Right lobe of liver (tissue), 6 donors: ENCODE data around the gene RCL1. TPM values are rescaled to one million over a fixed set of nuclear protein-coding genes. Genes with fewer than 3 reads are reported as not detected.

Experiments used
- ATAC-seq, 4 donors: fragments of 200-7000 bp; cut with Tn5 transposase; one replicate each; pipeline ENCODE4 v1.9.1; 2020; ENCODE audit warnings: mild to moderate bottlenecking in 4 of 4, moderate library complexity in 4 of 4
- DNase-seq, 3 donors: peaks; one replicate each; pipeline ENCODE4 v3.0.0-alpha.2; 2020
- H3K27ac ChIP-seq, 3 donors: fragments of 200-600 bp; one replicate each; pipeline ENCODE4 v1.8.0; 2022
- H3K27me3 ChIP-seq, 2 donors: fragments of 200-600 bp; one replicate each; pipeline ENCODE4 v1.8.0; 2022
- H3K36me3 ChIP-seq, 4 donors: fragments of 200-600 bp; sonication (generic) in 1 of 4; one replicate each; pipeline versions ENCODE4 v1.5.1 to v1.8.0; 2017 to 2022; ENCODE audit warnings: control low read depth in 1 of 4
- H3K4me1 ChIP-seq, 4 donors: fragments of 200-600 bp; sonication (generic) in 1 of 4; one replicate each; pipeline versions ENCODE4 v1.5.1 to v1.8.0; 2017 to 2022; ENCODE audit warnings: control low read depth in 1 of 4
- H3K4me3 ChIP-seq, 3 donors: fragments of 200-600 bp; one replicate each; pipeline ENCODE4 v1.8.0; 2022
- H3K9me3 ChIP-seq, 4 donors: fragments of 200-600 bp; sonication (generic) in 1 of 4; one replicate each; pipeline versions ENCODE4 v1.5.1 to v1.8.0; 2017 to 2022; ENCODE audit warnings: control low read depth in 1 of 4
- POLR2A ChIP-seq: fragments of 450-650 bp; IDR thresholded peaks from one replicate; pipeline ENCODE4 v1.6.1; 2017; ENCODE audit warnings: antibody characterized with exemption, mild to moderate bottlenecking
- WGBS: methylation state at CpG from one replicate; pipeline ENCODE4 v1.1.6; 2018; ENCODE audit warnings: low coverage, low lambda C conversion rate; ENCODE audit not compliant: insufficient coverage; ENCODE audit errors: missing lambda C conversion rate; 5-methylcytosine and 5-hydroxymethylcytosine counted together
- intact Hi-C, 2 donors: fragments of 100-400 bp; cut with DNase I; formaldehyde crosslinking; loops; one replicate each; pipeline versions ENCODE4 v1.11.2 to v1.14.1; 2022
- total RNA-seq, 6 experiments: library from RNA; depleted of rRNA in 2 of 6; stranded (reverse); fragments of >200 nt in 2 of 6; fragmentation: NEBNext Ultra II Directional in 3 of 6; extraction: Animal tissue kit (Norgen Biotek cat#: 25700) in 3 of 6; gene quantifications; one replicate each; pipeline versions ENCODE4 v1.1.0 to v1.2.4, GENCODE V29; 2016 to 2023
- TF ChIP-seq, protein P1 (sequence below), 4 donors: fragments of 200-600 bp in 3 of 4; fragments of 450-650 bp in 1 of 4; IDR thresholded peaks; one replicate each; pipeline versions ENCODE4 v1.5.1 to v1.8.0; 2016 to 2022; ENCODE audit warnings: antibody characterized with exemption in 4 of 4, mild to moderate bottlenecking in 2 of 4
- donor health status: DM: no; HTN: yes; CAD: no.
- donor health status: DM: no; HTN: no; CAD: no.
- donor health status: DM: no; HTN: no; CAD: no.
- donor health status: DM: no; HTN: yes; CAD: no.
- donor health status: DM: no; HTN: yes; CAD: no.

The RCL1 gene
- total RNA-seq, 6 experiments from 2014 or later, result 20.2 to 108 (median 63.4) TPM

DNA sequence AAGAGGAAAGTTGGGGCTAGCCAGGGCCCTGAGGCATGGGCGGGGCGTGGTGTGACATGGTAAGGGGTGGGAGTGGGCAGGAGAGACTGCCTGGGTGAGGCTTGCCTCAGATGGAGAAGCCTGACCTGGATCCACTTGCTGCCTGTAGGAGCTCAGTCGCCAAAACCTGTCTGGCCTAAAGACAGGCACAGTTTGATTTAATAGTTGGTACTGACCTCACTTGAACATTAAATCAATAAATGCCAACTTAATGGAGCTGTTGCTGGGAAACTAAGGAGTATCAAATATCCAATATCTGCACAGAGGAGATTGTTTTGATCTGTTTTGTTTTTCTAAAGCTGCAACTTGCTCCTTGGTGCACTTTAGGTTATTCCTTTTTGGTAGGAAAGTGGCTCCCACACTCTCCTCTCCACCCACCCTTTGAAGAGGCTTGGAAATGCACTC, 86.4 kb downstream of the RCL1 start:
- Histone ChIP-seq H3K4me1 (no peaks in the 10 kb centered on the region), H3K27ac (no peak overlapping the region), H3K36me3 (no peaks in the 10 kb centered on the region), H3K4me3 (no peak overlapping the region), H3K27me3 (no peaks in the 10 kb centered on the region), H3K9me3 (no peaks in the 10 kb centered on the region)
- no peak for ATAC-seq
- no peak for TF ChIP-seq POLR2A
- TF ChIP-seq, protein P1, sequence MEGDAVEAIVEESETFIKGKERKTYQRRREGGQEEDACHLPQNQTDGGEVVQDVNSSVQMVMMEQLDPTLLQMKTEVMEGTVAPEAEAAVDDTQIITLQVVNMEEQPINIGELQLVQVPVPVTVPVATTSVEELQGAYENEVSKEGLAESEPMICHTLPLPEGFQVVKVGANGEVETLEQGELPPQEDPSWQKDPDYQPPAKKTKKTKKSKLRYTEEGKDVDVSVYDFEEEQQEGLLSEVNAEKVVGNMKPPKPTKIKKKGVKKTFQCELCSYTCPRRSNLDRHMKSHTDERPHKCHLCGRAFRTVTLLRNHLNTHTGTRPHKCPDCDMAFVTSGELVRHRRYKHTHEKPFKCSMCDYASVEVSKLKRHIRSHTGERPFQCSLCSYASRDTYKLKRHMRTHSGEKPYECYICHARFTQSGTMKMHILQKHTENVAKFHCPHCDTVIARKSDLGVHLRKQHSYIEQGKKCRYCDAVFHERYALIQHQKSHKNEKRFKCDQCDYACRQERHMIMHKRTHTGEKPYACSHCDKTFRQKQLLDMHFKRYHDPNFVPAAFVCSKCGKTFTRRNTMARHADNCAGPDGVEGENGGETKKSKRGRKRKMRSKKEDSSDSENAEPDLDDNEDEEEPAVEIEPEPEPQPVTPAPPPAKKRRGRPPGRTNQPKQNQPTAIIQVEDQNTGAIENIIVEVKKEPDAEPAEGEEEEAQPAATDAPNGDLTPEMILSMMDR (IDR thresholded peaks at IDR 0.05), result no peak
- no CpG with 5 or more reads among the region's 3 CpGs for WGBS
- intact Hi-C loops, result no loop called here
- DNase-seq, result no peak

DNA sequence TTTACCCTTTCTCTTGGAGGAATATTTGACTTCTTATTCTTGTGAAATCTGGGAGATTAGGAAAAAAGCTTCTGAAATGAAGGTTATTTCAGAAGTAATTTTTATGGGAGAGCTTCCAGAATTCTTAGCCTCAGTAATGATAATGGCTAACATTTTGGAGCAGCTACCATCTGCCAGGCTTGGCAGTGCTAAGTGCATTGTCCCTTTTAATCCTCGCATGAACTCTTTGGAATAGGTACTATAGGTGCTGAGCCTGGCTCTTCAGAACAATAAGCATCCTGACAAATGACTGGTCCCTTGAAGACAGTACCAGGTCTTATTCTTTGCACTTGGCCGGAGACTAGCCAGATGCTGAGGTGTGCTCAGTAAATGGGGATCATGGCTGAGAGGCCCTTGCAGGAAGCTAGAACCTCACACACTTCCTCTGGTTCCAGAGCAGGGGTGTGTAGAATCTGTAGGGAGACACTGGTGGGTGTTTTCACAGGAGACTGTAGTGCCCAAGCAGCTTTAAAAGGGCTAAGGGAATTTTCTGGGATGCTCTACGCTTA, 90.7 kb downstream of the RCL1 start:
- Histone ChIP-seq H3K27ac (no peak overlapping the region), H3K4me1 (no peaks in the 10 kb centered on the region), H3K4me3 (no peak overlapping the region), H3K9me3 (no peaks in the 10 kb centered on the region), H3K27me3 (no peaks in the 10 kb centered on the region), H3K36me3 (no peaks in the 10 kb centered on the region)
- TF ChIP-seq, protein P1 (IDR thresholded peaks at IDR 0.05), result no peak
- no peak for TF ChIP-seq POLR2A
- no peak for DNase-seq
- WGBS, result 100% methylated on average over 2 of the region's 3 CpGs
- intact Hi-C loops, result no loop called here
- ATAC-seq, result no peak

DNA sequence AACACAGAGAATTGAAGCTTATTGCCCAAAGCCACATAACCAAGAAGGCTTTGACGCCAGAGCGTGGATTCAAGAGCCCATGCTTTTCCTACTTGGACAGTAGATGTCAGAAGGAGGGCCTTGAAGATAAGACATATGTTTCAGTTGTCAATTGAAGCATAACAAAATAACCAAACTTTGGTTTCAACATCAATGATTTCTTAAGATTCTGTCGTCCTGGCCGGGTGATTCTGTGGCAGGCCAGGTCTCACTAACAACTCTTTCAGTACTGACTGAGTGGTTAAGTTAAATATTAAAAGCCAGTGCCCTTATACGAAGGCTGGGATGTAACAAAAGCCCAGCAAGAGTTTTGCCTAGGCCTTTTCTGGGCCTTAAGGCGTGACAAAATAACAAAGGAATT, 94.0 kb downstream of the RCL1 start:
- H3K27me3 ChIP-seq, result no peaks in the 10 kb centered on the region
- H3K36me3 ChIP-seq, result no peaks in the 10 kb centered on the region
- H3K27ac ChIP-seq, result no peak overlapping the region
- DNase-seq (no peak), ATAC-seq (no peak)
- TF ChIP-seq, protein P1 (IDR thresholded peaks at IDR 0.05), result no peak
- no peak for TF ChIP-seq POLR2A
- WGBS, result 50% methylated on average over 6 of the region's 6 CpGs
- H3K4me3 ChIP-seq, result no peak overlapping the region
- no peaks in the 10 kb centered on the region for H3K9me3 ChIP-seq
- H3K4me1 ChIP-seq, result no peaks in the 10 kb centered on the region
- intact Hi-C loops, result no loop called here

DNA sequence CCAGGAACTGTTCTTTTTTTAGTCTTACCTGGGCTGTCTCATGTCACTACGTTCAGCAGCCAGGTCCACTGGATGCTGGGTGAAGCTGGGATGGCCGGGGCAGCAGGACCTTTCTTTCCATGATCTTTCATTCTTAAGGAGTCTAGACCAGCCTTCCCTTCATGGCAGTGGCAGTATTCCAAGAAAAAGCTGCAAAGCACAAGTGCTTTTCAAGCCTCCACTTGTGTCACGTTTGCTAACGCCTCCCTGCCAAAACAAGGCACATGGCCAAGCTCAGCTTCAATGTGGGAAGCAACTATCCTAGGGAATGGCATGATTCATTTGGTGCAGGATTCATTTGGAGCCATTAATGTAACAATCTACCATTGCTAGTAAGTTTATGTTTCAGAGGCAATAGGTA, 94.8 kb downstream of the RCL1 start:
- WGBS, result 30% methylated on average over 4 of the region's 4 CpGs
- Histone ChIP-seq H3K27ac (no peak overlapping the region), H3K4me1 (no peaks in the 10 kb centered on the region), H3K27me3 (no peaks in the 10 kb centered on the region), H3K4me3 (no peak overlapping the region), H3K9me3 (no peaks in the 10 kb centered on the region), H3K36me3 (no peaks in the 10 kb centered on the region)
- intact Hi-C loops, result no loop called here
- no peak for TF ChIP-seq POLR2A
- TF ChIP-seq, protein P1 (IDR thresholded peaks at IDR 0.05), result no peak
- DNase-seq, result no peak
- no peak for ATAC-seq

DNA sequence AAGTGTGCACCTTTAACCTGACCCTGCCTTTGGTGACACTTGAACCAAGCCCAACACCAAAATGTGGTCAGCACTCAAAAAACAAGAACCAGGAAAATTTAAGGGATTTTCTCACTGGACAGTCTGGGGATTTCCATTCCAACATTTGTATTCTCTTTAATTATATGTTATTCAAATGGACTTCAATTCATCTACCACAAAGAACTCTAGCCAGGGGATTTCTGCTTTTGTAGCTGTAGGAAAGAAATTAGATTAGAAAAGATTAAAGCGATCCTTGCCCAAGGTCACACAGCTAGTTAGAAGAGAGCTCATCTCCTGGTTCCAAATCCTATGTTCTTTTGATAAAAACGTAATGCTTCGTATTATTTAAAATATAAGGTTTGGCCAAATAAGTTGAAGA, 97.5 kb downstream of the RCL1 start:
- Histone ChIP-seq H3K27me3 (no peaks in the 10 kb centered on the region), H3K4me1 (no peaks in the 10 kb centered on the region), H3K36me3 (no peaks in the 10 kb centered on the region), H3K9me3 (no peaks in the 10 kb centered on the region), H3K27ac (no peak overlapping the region), H3K4me3 (no peak overlapping the region)
- 59% methylated on average over 3 of the region's 3 CpGs for WGBS
- TF ChIP-seq POLR2A, result no peak
- TF ChIP-seq, protein P1 (IDR thresholded peaks at IDR 0.05), result no peak
- ATAC-seq (no peak), DNase-seq (no peak)
- intact Hi-C loops, result no loop called here
